Activated CD8-positive, alpha-beta memory T cell treated with anti-CD3 and anti-CD28 coated beads, Interleukin-2, amount 50 U/mL, for 4 hours (primary cell): ENCODE data around the gene TBX10.
"Not testable (repeated sequence)": the region's sequence is repeated elsewhere in the genome, so short reads cannot be mapped to it uniquely, and the experiment has no call there.

Source experiments
- DNase-seq: peaks from one replicate; pipeline ENCODE4 v3.0.0-alpha.2; 2020

The TBX10 gene

DNA sequence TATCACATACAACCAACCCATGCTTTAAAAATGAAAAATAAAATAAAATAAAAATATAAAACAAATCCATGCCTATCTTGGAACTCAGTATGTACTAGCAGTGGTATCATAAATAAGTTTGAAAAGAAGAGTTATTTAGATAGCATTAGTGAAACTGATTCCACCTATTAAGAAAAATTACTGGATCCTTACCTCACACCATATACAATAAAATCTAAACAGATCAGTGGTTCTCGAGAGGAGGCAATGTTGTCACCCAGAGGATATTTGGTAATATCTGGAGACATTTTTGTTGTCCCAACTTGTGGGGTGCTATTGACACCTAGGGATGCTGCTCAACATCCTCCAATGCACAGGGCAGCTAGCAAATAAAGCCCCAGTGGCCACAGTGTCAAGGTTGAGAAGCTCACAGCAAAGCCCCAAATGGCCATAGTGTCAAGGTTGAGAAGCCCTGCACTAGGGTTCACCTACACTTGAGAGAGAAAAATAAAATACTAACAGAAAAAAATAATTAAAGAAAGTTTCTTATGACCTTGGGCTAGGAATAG, 42.7 kb downstream of the TBX10 start:
- DNase-seq: no peak

DNA sequence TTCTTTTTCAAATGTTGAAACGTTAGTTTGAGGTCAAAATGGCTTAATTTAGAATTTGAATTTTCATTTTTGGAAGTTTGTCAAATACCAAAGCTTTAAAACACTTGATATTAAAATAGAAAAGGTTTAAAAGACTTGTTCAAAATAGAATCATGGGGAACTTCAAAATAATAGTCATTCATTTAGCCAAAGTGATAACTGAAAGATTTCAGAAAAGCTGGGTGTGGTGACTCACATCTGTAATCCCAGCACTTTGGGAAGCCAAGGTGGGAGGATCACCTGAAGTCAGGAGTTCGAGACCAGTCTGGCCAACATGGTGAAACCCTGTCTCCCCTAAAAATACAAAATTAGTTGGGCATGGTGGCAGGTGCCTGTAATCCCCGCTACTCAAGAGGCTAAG, 45.1 kb downstream of the TBX10 start:
- no peak for DNase-seq

GRCh38 chr11:67593565-67593905, 46.0 kb downstream of the TBX10 start:
- DNase-seq: no peak

GRCh38 chr11:67592880-67593564, 46.5 kb downstream of the TBX10 start:
- DNase-seq: no peak

DNA sequence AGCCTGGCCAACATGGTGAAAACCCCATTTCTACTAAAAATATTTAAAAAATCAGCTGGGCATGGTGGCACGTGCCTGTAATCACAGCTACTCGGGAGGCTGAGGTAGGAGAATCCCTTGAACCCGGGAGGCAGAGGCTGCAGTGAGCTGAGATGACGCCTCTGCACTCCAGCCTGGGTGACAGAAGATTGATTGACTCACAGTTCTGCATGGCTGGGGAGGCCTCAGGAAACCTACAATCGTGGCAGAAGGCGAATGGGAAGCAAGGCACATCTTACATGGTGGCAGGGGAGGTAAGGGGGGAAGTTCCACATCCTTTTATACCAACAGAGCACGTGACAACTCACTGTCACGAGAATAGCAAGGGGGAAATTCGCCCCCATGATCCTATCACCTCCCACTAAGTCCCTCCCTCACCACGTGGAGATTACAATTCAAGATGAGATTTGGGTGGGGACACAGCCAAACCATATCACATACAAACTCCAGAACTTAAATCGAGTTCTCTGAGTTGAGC, 50.6 kb downstream of the TBX10 start:
- DNase-seq: not testable (repeated sequence)

- DNase-seq: no peak
Measured at GRCh38 chr11:67588136-67588503, 51.4 kb downstream of the TBX10 start.

- DNase-seq: no peak
Measured at GRCh38 chr11:67586568-67587250, 52.9 kb downstream of the TBX10 start.

- DNase-seq: no peak
Measured at GRCh38 chr11:67585911-67586310, 53.7 kb downstream of the TBX10 start.

DNA sequence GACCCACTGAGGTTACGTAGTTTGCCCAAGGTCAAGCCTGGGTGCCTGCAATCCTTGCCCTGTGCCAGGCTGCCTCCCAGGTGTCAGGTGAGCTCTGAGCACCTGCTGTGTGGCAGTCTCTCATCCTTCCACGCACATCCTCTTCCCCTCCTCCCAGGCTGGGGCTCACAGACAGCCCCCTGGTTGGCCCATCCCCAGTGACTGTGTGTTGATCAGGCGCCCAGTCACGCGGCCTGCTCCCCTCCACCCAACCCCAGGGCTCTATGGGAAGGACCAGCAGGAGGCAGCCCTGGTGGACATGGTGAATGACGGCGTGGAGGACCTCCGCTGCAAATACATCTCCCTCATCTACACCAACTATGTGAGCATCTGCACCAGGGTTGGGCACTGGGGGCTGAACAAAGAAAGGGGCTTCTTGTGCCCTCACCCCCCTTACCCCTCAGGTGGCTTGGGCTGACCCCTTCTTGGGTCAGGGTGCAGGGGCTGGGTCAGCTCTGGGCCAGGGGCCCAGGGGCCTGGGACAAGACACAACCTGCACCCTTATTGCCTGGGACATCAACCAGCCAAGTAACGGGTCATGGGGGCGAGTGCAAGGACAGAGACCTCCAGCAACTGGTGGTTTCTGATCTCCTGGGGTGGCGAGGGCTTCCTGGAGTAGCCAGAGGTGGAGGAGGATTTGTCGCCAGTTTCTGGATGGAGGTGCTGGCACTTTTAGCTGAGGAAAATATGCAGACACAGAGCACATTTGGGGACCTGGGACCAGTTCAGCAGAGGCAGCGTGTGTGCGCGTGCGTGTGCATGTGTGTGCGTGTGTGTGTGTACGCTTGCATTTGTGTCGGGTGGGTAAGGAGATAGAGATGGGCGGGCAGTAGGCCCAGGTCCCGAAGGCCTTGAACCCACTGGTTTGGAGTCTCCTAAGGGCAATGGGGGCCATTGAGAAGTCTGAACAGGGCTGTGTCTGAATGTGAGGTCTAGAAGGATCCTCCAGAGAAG, 54.4 kb downstream of the TBX10 start:
- DNase-seq: no peak

DNA sequence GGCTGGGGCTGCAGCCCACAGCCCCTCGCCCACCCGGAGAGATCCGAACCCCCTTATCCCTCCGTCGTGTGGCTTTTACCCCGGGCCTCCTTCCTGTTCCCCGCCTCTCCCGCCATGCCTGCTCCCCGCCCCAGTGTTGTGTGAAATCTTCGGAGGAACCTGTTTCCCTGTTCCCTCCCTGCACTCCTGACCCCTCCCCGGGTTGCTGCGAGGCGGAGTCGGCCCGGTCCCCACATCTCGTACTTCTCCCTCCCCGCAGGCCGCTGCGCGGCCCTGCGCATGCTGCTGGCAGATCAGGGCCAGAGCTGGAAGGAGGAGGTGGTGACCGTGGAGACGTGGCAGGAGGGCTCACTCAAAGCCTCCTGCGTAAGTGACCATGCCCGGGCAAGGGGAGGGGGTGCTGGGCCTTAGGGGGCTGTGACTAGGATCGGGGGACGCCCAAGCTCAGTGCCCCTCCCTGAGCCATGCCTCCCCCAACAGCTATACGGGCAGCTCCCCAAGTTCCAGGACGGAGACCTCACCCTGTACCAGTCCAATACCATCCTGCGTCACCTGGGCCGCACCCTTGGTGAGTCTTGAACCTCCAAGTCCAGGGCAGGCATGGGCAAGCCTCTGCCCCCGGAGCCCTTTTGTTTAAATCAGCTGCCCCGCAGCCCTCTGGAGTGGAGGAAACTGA, 55.2 kb downstream of the TBX10 start:
- DNase-seq: no peak

DNA sequence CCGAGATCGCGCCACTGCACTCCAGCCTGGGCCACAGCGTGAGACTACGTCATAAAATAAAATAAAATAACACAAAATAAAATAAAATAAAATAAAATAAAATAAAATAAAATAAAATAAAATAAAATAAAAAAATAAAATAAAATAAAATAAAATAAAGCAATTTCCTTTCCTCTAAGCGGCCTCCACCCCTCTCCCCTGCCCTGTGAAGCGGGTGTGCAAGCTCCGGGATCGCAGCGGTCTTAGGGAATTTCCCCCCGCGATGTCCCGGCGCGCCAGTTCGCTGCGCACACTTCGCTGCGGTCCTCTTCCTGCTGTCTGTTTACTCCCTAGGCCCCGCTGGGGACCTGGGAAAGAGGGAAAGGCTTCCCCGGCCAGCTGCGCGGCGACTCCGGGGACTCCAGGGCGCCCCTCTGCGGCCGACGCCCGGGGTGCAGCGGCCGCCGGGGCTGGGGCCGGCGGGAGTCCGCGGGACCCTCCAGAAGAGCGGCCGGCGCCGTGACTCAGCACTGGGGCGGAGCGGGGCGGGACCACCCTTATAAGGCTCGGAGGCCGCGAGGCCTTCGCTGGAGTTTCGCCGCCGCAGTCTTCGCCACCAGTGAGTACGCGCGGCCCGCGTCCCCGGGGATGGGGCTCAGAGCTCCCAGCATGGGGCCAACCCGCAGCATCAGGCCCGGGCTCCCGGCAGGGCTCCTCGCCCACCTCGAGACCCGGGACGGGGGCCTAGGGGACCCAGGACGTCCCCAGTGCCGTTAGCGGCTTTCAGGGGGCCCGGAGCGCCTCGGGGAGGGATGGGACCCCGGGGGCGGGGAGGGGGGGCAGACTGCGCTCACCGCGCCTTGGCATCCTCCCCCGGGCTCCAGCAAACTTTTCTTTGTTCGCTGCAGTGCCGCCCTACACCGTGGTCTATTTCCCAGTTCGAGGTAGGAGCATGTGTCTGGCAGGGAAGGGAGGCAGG, 56.0 kb downstream of the TBX10 start, which contains the start of gene GSTP1:
Gene GSTP1 (plus strand): TSS at position 566 of the 958 bp plus-strand sequence. CDS start 32 bp downstream, at position 598.
- peak; percentile 82 for DNase-seq

DNA sequence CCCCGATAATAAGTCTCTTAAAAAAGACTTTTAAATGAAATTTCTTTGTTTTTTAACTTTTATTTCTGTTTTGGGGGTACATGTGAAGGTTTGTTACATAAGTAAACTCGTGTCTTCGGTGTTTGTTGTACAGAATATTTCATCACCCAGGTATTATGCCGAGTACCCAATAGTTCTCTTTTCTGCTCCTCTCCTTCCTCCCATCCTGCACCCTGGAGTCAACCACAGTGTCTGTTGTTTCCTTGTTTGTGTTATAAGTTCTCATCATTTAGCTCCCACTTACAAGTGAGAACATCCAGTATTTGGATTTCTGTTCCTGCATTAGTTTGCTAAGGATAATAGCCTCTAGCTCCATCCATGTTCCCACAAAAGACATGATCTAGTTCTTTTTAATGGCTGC, 57.6 kb downstream of the TBX10 start:
- DNase-seq: no peak

DNA sequence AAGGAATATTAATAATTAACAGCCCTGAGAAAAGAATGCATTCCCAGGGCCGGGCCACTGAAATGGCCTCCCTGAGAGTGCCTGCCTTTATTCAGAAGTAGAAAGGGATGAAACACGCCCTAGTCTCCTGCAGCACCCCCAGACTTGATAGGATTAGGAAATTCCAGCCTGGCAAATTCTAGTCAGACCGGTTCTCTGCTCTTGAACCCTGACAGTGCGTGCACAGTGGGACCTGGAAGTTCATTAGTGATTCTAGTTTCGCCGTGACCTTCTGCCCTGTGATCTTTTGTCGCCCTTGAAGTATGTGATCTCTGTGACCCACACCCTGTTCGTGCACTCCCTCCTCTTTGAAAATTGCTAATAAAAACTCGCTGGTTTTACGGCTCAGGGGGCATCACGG, 58.1 kb downstream of the TBX10 start:
- DNase-seq: no peak
